H1 (cell line): Measurements from ENCODE around the gene CASQ2.

Source experiments
- BACH1 ChIP-seq: IDR thresholded peaks from 2 replicates; pipeline ENCODE4 v1.6.1; 2012; ENCODE audit warnings: low read length, improper control_type of control experiment
- BCL11A ChIP-seq, 2 experiments: IDR thresholded peaks; one replicate each; pipeline ENCODE4 v1.6.1; 2011; ENCODE audit warnings: low read depth in 2 of 2, low read length in 2 of 2, mild to moderate bottlenecking in 2 of 2
- CEBPB ChIP-seq: IDR thresholded peaks from 2 replicates; pipeline ENCODE4 v1.6.1; 2012; ENCODE audit warnings: low read depth, low read length
- ZNF274 ChIP-seq: IDR thresholded peaks from 2 replicates; pipeline ENCODE4 v1.7.0; 2012; ENCODE audit warnings: low read length, borderline replicate concordance; ENCODE audit errors: extremely low read depth
- TF ChIP-seq, protein P1 (sequence below), 3 experiments: IDR thresholded peaks; 1 replicate in 2 of 3; 2 replicates in 1 of 3; pipeline versions ENCODE4 v1.5.1 to v1.6.1; 2011; ENCODE audit warnings: low read length in 3 of 3, mild to moderate bottlenecking in 3 of 3, inconsistent platforms in 2 of 3, low read depth in 1 of 3, moderate library complexity in 1 of 3; ENCODE audit not compliant: insufficient read depth in 1 of 3; ENCODE audit errors: control extremely low read depth in 1 of 3

DNA sequence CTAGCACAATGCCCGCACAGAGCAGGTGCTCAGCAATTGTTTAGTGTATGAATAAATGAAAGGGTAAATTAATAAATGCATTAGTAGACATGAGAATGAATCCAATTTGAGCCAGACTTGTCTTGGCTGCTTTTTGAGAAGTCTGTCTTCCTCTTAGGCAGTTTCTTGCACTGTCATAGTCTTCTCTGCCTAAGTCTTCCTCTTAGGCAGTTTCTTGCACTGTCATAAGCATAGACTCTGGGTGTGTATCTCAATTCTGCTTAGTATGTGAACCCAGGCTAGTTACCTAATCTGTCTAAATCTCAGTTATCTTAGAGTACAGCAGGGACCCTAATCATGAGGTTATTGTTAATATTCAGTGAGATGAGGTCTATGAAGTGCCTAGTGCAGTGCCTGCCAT lies 45.2 kb upstream of the CASQ2 start:
- TF ChIP-seq CEBPB (no peak), BACH1 (no peak), BCL11A (IDR thresholded peaks at IDR 0.05; ENCODE audit: low read depth in 2 of 2, low read length in 2 of 2) (no peak), ZNF274 (no peak)
- TF ChIP-seq, protein P1, sequence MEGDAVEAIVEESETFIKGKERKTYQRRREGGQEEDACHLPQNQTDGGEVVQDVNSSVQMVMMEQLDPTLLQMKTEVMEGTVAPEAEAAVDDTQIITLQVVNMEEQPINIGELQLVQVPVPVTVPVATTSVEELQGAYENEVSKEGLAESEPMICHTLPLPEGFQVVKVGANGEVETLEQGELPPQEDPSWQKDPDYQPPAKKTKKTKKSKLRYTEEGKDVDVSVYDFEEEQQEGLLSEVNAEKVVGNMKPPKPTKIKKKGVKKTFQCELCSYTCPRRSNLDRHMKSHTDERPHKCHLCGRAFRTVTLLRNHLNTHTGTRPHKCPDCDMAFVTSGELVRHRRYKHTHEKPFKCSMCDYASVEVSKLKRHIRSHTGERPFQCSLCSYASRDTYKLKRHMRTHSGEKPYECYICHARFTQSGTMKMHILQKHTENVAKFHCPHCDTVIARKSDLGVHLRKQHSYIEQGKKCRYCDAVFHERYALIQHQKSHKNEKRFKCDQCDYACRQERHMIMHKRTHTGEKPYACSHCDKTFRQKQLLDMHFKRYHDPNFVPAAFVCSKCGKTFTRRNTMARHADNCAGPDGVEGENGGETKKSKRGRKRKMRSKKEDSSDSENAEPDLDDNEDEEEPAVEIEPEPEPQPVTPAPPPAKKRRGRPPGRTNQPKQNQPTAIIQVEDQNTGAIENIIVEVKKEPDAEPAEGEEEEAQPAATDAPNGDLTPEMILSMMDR (IDR thresholded peaks at IDR 0.05; ENCODE audit: control extremely low read depth in 1 of 3, insufficient read depth in 1 of 3, low read depth in 1 of 3, low read length in 3 of 3) = no peak
